Epithelial cell of esophagus (primary cell): ENCODE measurements around the gene CCSER1.

ENCODE experiments used
- DNase-seq: peaks from one replicate; pipeline ENCODE4 v3.0.0; 2010; ENCODE audit warnings: low read depth
- H3K4me3 ChIP-seq: 2 replicates; pipeline ENCODE4 v1.5.1; 2011; ENCODE audit warnings: mild to moderate bottlenecking, low read length, control low read depth
- TF ChIP-seq, protein P1 (sequence below): IDR thresholded peaks from 2 replicates; pipeline ENCODE4 v1.5.1; 2011; ENCODE audit warnings: low read depth, mild to moderate bottlenecking, low read length, control low read depth, inconsistent platforms; ENCODE audit not compliant: insufficient read depth; ENCODE audit errors: missing control alignments

CCSER1 gene

GRCh38 chr4:90443231-90443630, 316.0 kb downstream of the CCSER1 start:
- TF ChIP-seq, protein P1, sequence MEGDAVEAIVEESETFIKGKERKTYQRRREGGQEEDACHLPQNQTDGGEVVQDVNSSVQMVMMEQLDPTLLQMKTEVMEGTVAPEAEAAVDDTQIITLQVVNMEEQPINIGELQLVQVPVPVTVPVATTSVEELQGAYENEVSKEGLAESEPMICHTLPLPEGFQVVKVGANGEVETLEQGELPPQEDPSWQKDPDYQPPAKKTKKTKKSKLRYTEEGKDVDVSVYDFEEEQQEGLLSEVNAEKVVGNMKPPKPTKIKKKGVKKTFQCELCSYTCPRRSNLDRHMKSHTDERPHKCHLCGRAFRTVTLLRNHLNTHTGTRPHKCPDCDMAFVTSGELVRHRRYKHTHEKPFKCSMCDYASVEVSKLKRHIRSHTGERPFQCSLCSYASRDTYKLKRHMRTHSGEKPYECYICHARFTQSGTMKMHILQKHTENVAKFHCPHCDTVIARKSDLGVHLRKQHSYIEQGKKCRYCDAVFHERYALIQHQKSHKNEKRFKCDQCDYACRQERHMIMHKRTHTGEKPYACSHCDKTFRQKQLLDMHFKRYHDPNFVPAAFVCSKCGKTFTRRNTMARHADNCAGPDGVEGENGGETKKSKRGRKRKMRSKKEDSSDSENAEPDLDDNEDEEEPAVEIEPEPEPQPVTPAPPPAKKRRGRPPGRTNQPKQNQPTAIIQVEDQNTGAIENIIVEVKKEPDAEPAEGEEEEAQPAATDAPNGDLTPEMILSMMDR, result no peak
- no peak overlapping the region for H3K4me3 ChIP-seq
- DNase-seq, result peak; percentile 82

GRCh38 chr4:90444904-90445303, 317.7 kb downstream of the CCSER1 start:
- peak; percentile 24 for DNase-seq
- TF ChIP-seq, protein P1, result no peak
- no peak overlapping the region for H3K4me3 ChIP-seq

DNA sequence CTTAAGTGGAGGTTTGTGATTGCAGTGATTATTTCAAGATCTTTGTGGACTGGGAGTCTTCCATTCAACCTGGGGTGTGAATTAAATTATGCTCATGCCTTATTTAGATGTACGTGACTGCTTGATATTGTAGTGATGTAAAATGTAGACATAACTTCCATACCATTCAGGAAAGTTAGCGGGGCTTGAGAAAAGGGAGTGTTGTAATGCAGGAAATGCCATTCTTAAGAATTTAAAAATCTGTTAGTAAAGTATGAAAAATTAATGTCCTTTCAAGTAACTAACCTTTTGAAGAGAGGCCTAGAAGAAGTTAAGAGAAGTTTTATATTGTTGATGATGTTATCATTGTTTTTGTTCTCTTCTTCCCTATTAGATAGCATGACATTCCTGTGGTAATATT, 318.2 kb downstream of the CCSER1 start:
- TF ChIP-seq, protein P1, result no peak
- H3K4me3 ChIP-seq, result no peak overlapping the region
- DNase-seq, result peak; percentile 14

DNA sequence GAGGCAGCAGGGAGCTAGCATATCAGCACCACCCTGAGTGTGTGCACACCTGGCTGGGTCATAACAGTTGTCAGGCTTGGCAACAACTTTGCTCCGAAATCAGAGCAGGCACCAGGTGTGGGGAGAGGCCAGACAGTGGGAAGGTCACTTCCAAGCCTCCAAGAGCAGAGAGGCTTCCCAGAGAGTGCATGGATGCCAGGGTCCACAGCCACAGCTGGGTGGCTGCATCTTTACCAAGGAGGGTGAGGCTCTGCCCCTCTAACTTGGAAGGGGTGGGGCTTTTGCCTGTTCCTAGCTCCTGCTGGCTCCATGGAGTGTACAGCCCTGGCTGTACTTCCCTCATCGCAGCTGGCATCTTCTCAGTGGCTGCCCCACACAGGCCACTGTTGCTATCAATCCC, 322.4 kb downstream of the CCSER1 start:
- DNase-seq, result no peak
- H3K4me3 ChIP-seq, result no peak overlapping the region
- TF ChIP-seq, protein P1, result no peak

DNA sequence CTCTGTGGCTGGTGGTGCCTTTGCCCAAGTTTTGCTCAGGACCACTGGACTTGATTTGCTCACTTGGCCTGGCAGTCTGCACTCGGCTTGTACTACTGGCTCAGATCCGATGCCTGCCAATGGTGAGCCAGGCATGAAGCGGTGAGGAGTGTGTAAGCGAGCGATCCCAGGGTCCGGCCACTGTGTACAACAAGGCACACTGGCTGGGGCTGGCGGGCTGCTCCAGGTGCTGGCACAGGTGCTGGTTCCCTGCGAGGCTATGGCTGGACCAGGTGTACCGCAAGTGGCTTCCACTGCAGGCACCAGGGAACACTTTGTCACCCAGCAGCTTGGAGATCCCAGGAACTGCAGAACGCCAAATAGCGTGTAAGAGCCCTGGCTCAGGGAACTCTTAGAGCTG, 329.7 kb downstream of the CCSER1 start:
- no peak overlapping the region for H3K4me3 ChIP-seq
- no peak for DNase-seq
- TF ChIP-seq, protein P1, result no peak

GRCh38 chr4:90457817-90458216, 330.6 kb downstream of the CCSER1 start:
- TF ChIP-seq, protein P1, result no peak
- H3K4me3 ChIP-seq, result no peak overlapping the region
- no peak for DNase-seq

- no peak overlapping the region for H3K4me3 ChIP-seq
- no peak for DNase-seq
- TF ChIP-seq, protein P1, result no peak
Measured at GRCh38 chr4:90458576-90458975, 331.4 kb downstream of the CCSER1 start.
